Gastroesophageal sphincter (tissue), 3 donors: ENCODE data around the gene SOX13.

Source experiments
- CTCF ChIP-seq, 4 experiments: fragments of 200-600 bp in 2 of 4; fragments of 450-650 bp in 2 of 4; sonication (generic) in 1 of 4; IDR thresholded peaks; one replicate each; pipeline ENCODE4 v1.5.1; 2017 to 2019; ENCODE audit warnings: antibody characterized with exemption in 4 of 4, mild to moderate bottlenecking in 2 of 4, moderate library complexity in 2 of 4
- POLR2A ChIP-seq, 2 donors: fragments of 450-650 bp; IDR thresholded peaks; one replicate each; pipeline ENCODE4 v1.6.1; 2017; ENCODE audit warnings: antibody characterized with exemption in 2 of 2, mild to moderate bottlenecking in 2 of 2, moderate library complexity in 1 of 2
- POLR2AphosphoS5 ChIP-seq: sonication (generic); formaldehyde crosslinking; IDR thresholded peaks from one replicate; pipeline ENCODE4 v1.6.1; 2017; ENCODE audit warnings: antibody characterized with exemption

- TF ChIP-seq POLR2A (IDR thresholded peaks at IDR 0.05) (no peak), CTCF (IDR thresholded peaks at IDR 0.05) (no peak), POLR2AphosphoS5 (no peak)
These were observed 15.7 kb downstream of the SOX13 start for GRCh38 chr1:204088596-204088995.
